Transverse colon (tissue), 4 donors: ENCODE measurements around the gene TRUB2. TPM values are rescaled to one million over a fixed set of nuclear protein-coding genes. Genes with fewer than 3 reads are reported as not detected.

Experiments used
- DNase-seq: peaks from one replicate; pipeline ENCODE4 v3.0.0-alpha.2; 2019
- H3K27ac ChIP-seq, 4 donors: fragments of 200-600 bp; sonication (generic); 2 replicates each; pipeline ENCODE4 v1.5.1; 2016 to 2018; ENCODE audit warnings: inconsistent platforms in 4 of 4
- H3K27me3 ChIP-seq: fragments of 200-600 bp; sonication (generic); 2 replicates; pipeline ENCODE4 v1.5.1; 2017; ENCODE audit warnings: inconsistent platforms
- H3K36me3 ChIP-seq, 4 donors: fragments of 200-600 bp; sonication (generic); 2 replicates each; pipeline ENCODE4 v1.5.1; 2017 to 2019; ENCODE audit warnings: inconsistent platforms in 4 of 4
- H3K4me1 ChIP-seq, 4 donors: fragments of 200-600 bp; sonication (generic); 2 replicates each; pipeline ENCODE4 v1.5.1; 2017 to 2020; ENCODE audit warnings: inconsistent platforms in 4 of 4
- H3K4me3 ChIP-seq, 4 donors: fragments of 200-600 bp; sonication (generic); 1 replicate in 1 of 4; 2 replicates in 3 of 4; pipeline versions ENCODE4 v1.5.1 to v1.6.1; 2017 to 2019; ENCODE audit warnings: inconsistent platforms in 4 of 4
- H3K9me3 ChIP-seq, 2 donors: fragments of 200-600 bp; sonication (generic); 2 replicates each; pipeline ENCODE4 v1.5.1; 2017 to 2019; ENCODE audit warnings: inconsistent platforms in 2 of 2
- EP300 ChIP-seq: sonication (generic); formaldehyde crosslinking; IDR thresholded peaks from one replicate; pipeline ENCODE4 v1.6.1; 2017; ENCODE audit warnings: antibody characterized with exemption, low read depth
- POLR2A ChIP-seq: fragments of 450-650 bp; IDR thresholded peaks from one replicate; pipeline ENCODE4 v1.6.1; 2016; ENCODE audit warnings: antibody characterized with exemption, mild to moderate bottlenecking, moderate library complexity
- POLR2AphosphoS5 ChIP-seq, 3 donors: sonication (generic); formaldehyde crosslinking; IDR thresholded peaks; one replicate each; pipeline ENCODE4 v1.6.1; 2016; ENCODE audit warnings: antibody characterized with exemption in 3 of 3
- WGBS, 2 donors: methylation state at CpG; one replicate each; pipeline ENCODE4 v1.1.5; 2018; ENCODE audit warnings: low coverage in 1 of 2; 5-methylcytosine and 5-hydroxymethylcytosine counted together
- in situ Hi-C, 4 donors: fragments of 200-750 bp; cut with MboI; loops; one replicate each; pipeline versions ENCODE4 v1.15.0 to v1.15.1; 2017; ENCODE audit warnings: low sequenced_read_pairs in 3 of 4, low pct_ligation_motif_present in 1 of 4, low pct_unique_long_range_greater_than_20kb in 1 of 4
- intact Hi-C: fragments of 100-400 bp; cut with DNase I; formaldehyde crosslinking; loops from one replicate; pipeline ENCODE4 v1.15.1; 2023; ENCODE audit warnings: low total_unique reads
- total RNA-seq, 4 donors: library from RNA; depleted of rRNA; stranded (reverse); fragments of >200 nt; gene quantifications; one replicate each; pipeline ENCODE4 v1.1.0, GENCODE V29; 2016
- TF ChIP-seq, protein P1 (sequence below), 5 experiments: fragments of 200-600 bp in 3 of 5; fragments of 450-650 bp in 2 of 5; sonication (generic) in 3 of 5; IDR thresholded peaks; 1 replicate in 2 of 5; 2 replicates in 3 of 5; pipeline ENCODE4 v1.5.1; 2016 to 2017; ENCODE audit warnings: antibody characterized with exemption in 5 of 5, inconsistent platforms in 3 of 5, mild to moderate bottlenecking in 2 of 5, moderate library complexity in 1 of 5

The TRUB2 gene
- total RNA-seq, 4 donors from 2014 or later = 6.0 to 47.0 (median 12.5) TPM

DNA sequence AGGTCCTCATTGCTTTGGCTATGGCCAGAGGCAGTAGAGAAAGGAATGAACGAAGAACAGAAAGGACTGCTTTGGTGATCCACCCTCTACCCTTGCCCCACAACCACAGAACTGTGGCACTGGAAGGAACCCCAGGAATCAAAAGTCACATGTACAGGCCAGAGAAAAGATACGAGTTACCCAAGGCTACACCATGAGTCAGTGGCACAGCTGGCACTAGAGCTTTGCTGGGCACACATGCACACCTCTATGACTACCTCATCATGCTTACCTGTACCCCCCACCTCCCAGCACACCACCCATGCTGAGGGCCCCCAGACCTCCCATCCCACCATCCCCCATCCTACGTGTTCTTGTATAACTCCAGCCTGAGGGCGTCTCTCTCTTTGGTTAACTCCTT lies 59.6 kb downstream of the TRUB2 start:
- DNase-seq = no peak
- no peak for TF ChIP-seq POLR2AphosphoS5 (IDR thresholded peaks at IDR 0.05)
- TF ChIP-seq, protein P1, sequence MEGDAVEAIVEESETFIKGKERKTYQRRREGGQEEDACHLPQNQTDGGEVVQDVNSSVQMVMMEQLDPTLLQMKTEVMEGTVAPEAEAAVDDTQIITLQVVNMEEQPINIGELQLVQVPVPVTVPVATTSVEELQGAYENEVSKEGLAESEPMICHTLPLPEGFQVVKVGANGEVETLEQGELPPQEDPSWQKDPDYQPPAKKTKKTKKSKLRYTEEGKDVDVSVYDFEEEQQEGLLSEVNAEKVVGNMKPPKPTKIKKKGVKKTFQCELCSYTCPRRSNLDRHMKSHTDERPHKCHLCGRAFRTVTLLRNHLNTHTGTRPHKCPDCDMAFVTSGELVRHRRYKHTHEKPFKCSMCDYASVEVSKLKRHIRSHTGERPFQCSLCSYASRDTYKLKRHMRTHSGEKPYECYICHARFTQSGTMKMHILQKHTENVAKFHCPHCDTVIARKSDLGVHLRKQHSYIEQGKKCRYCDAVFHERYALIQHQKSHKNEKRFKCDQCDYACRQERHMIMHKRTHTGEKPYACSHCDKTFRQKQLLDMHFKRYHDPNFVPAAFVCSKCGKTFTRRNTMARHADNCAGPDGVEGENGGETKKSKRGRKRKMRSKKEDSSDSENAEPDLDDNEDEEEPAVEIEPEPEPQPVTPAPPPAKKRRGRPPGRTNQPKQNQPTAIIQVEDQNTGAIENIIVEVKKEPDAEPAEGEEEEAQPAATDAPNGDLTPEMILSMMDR (IDR thresholded peaks at IDR 0.05) = no peak
- TF ChIP-seq EP300 = no peak
- no peak for TF ChIP-seq POLR2A
- intact Hi-C loops = no loop called here
- no peaks in the 10 kb centered on the region for H3K4me1 ChIP-seq
- H3K36me3 ChIP-seq = peaks cover 0 to 70% (median 28%) of the 10 kb centered on the region in 4 donors
- H3K27me3 ChIP-seq = no peaks in the 10 kb centered on the region
- no peaks in the 10 kb centered on the region for H3K9me3 ChIP-seq
- no peak overlapping the region for H3K27ac ChIP-seq
- no peak overlapping the region for H3K4me3 ChIP-seq
- in situ Hi-C loops = no loop called here
- 60 to 81% methylated on average over 1 to 4 of the region's 4 CpGs for WGBS, 2 donors

DNA sequence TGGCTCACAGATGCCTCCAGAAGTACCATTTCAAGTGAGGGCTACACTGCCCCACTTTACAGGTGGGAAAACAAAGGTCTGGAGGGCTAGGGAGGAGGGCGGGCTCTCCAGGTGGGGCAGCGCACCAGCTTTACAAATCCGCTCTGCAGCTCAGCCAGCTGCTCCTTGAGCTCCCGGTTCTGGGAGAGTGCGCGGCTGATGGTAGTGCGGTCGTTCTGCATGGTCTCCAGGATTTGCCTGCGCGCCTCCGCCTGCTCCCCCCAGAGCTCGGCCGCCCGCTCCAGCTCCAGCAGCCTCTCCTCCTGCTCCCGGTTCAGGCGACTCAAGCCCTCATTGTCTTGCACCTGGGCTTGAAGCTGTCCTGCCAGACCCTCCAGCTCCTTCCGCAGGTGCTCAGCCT lies 61.9 kb downstream of the TRUB2 start:
- no peaks in the 10 kb centered on the region for H3K9me3 ChIP-seq
- in situ Hi-C loops = no loop called here
- H3K27me3 ChIP-seq = no peaks in the 10 kb centered on the region
- WGBS, 2 donors = 90% methylated on average over 17 of the region's 17 CpGs; no CpG with 5 or more reads in 1 of the 2 donors
- TF ChIP-seq POLR2A (no peak), POLR2AphosphoS5 (IDR thresholded peaks at IDR 0.05) (no peak), EP300 (no peak)
- no peak overlapping the region for H3K27ac ChIP-seq
- H3K36me3 ChIP-seq = peaks cover 0 to 65% (median 31%) of the 10 kb centered on the region in 4 donors
- no peak for DNase-seq
- H3K4me3 ChIP-seq = no peak overlapping the region
- intact Hi-C loops = no loop called here
- no peaks in the 10 kb centered on the region for H3K4me1 ChIP-seq

DNA sequence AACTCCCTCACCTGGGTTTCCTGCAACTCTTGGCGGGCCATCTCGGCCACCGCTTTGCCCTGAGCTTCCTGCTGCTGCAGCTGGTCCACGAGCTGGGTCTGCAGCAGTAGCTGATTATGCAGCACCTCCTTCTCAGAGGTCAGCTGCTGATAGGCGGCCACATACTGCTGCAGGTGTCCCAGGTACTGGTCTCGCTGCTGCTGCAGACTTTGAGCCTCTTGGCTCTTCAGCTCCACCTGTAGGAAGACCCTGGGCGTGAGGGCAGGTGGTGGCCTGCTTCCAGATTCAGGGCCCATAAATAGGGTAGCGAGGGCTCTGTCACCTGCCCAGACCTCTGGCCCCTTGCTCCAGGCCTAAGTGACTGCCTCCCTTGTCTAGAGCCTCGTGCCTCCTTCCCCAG lies 63.1 kb downstream of the TRUB2 start:
- 86 to 100% methylated on average over 1 to 9 of the region's 9 CpGs for WGBS, 2 donors
- H3K4me1 ChIP-seq = no peaks in the 10 kb centered on the region
- H3K27ac ChIP-seq = no peak overlapping the region
- TF ChIP-seq POLR2AphosphoS5 (IDR thresholded peaks at IDR 0.05) = no peak
- TF ChIP-seq, protein P1 (IDR thresholded peaks at IDR 0.05) = no peak
- TF ChIP-seq POLR2A = no peak
- TF ChIP-seq EP300 = no peak
- DNase-seq = no peak
- no peak overlapping the region for H3K4me3 ChIP-seq
- H3K27me3 ChIP-seq = no peaks in the 10 kb centered on the region
- intact Hi-C loops (no loop called here), in situ Hi-C loops (no loop called here)
- H3K9me3 ChIP-seq = no peaks in the 10 kb centered on the region
- H3K36me3 ChIP-seq = peaks cover 0 to 63% (median 31%) of the 10 kb centered on the region in 4 donors

DNA sequence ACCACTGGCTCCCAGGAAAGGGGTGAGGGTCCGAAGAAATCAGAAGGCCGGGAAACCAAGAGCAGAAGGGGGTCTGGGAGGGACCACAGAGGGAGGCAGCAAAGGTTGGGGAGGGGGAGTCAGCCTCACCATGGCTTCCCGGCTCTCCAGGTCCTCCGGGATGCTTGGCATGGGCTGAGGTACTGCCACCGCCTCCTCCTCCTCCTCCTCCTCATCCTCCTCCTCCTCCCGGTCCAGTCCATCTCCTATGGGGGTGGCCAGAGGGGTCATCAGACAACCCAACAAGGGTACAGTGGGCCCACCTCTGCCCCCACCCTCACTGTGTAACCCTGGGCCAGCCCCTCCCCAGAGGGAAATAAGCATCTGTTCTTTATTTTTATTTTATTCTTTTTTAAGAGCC lies 63.9 kb downstream of the TRUB2 start:
- no peaks in the 10 kb centered on the region for H3K9me3 ChIP-seq
- H3K4me1 ChIP-seq = no peaks in the 10 kb centered on the region
- 90 to 92% methylated on average over 2 to 6 of the region's 6 CpGs for WGBS, 2 donors
- H3K4me3 ChIP-seq = no peak overlapping the region
- H3K27ac ChIP-seq = no peak overlapping the region
- in situ Hi-C loops (no loop called here), intact Hi-C loops (no loop called here)
- no peak for DNase-seq
- no peaks in the 10 kb centered on the region for H3K27me3 ChIP-seq
- peaks cover 0 to 63% (median 31%) of the 10 kb centered on the region in 4 donors for H3K36me3 ChIP-seq
- TF ChIP-seq POLR2AphosphoS5 (IDR thresholded peaks at IDR 0.05) (no peak), POLR2A (no peak)
- TF ChIP-seq, protein P1 (IDR thresholded peaks at IDR 0.05) = no peak

DNA sequence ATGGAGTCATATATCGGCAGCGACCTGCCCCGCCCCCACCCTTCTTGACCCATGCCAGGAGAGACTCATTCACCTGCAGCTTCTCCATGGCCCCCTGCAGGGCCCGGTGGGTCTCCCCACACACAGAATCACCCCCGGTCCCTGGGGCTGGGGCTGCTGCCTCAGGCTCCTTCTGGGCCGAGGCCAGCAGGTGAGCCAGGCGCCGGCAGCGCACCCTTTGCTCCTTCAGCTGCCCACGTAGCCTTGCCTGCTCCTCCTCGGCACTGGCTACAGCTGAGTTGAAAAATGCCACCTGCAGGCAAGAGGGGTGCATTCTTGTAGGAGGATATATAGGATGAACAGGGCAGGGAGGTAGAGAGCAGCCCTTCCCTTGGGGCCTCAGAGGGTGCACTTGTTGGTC lies 64.3 kb downstream of the TRUB2 start:
- H3K27ac ChIP-seq = no peak overlapping the region
- no peak for DNase-seq
- no peaks in the 10 kb centered on the region for H3K4me1 ChIP-seq
- in situ Hi-C loops = no loop called here
- no peaks in the 10 kb centered on the region for H3K27me3 ChIP-seq
- peaks cover 0 to 60% (median 29%) of the 10 kb centered on the region in 4 donors for H3K36me3 ChIP-seq
- no peak overlapping the region for H3K4me3 ChIP-seq
- intact Hi-C loops = no loop called here
- no peaks in the 10 kb centered on the region for H3K9me3 ChIP-seq
- WGBS, 2 donors = 89% methylated on average over 10 of the region's 11 CpGs; no CpG with 5 or more reads in 1 of the 2 donors
- TF ChIP-seq POLR2A = no peak
- no peak for TF ChIP-seq POLR2AphosphoS5 (IDR thresholded peaks at IDR 0.05)
- TF ChIP-seq EP300 = no peak
- TF ChIP-seq, protein P1 (IDR thresholded peaks at IDR 0.05) = no peak
